IMR-90 (cell line): ENCODE measurements around the gene TMEM100. TPM values are rescaled to one million over a fixed set of nuclear protein-coding genes. Genes with fewer than 3 reads are reported as not detected.
A peak's percentile ranks its signal among the peaks of the same experiment; 100 is the strongest.

Source experiments
- ATAC-seq: fragments of 200-7000 bp; cut with Tn5 transposase; 2 replicates; pipeline ENCODE4 v1.9.1; 2020; ENCODE audit warnings: low read depth, mild to moderate bottlenecking, moderate library complexity
- BruUV-seq: library from RNA; stranded (reverse); fragments of 400-500 nt; replicated peaks from 2 replicates; lab custom pipeline; 2021; lab: Mats Ljungman, UMichigan
- CTCF ChIA-PET: fragments of 300-600 bp; formaldehyde crosslinking; extraction: SDS; loops from one replicate; lab custom pipeline; 2021; ENCODE audit warnings: antibody characterized with exemption; lab: Yijun Ruan, JAX
- POLR2A ChIA-PET: fragments of 300-600 bp; sonication (Branson Sonifier 250); formaldehyde crosslinking; loops from one replicate; lab custom pipeline; 2022; ENCODE audit warnings: antibody characterized with exemption; ENCODE audit not compliant: unreplicated experiment; lab: Charles Lee
- DNase-seq: peaks from one replicate; pipeline ENCODE4 v3.0.0; 2013
- H2AFZ ChIP-seq: replicated peaks from 2 replicates; pipeline ENCODE3; 2013; ENCODE audit warnings: low read length, mild to moderate bottlenecking; ENCODE audit not compliant: poor library complexity
- H2AK5ac ChIP-seq: 2 replicates; pipeline ENCODE4 v1.6.1; 2013; ENCODE audit warnings: low read depth, low read length, inconsistent platforms
- H2AK9ac ChIP-seq: replicated peaks from 2 replicates; pipeline ENCODE3; 2013; ENCODE audit warnings: mild to moderate bottlenecking, low read depth, low read length, moderate library complexity; ENCODE audit not compliant: poor library complexity
- H2BK120ac ChIP-seq: 2 replicates; pipeline ENCODE4 v1.6.1; 2013; ENCODE audit warnings: low read depth, low read length, inconsistent platforms
- H2BK15ac ChIP-seq: 3 replicates; pipeline ENCODE4 v1.6.1; 2013; ENCODE audit warnings: low read depth, low read length, inconsistent platforms
- H2BK20ac ChIP-seq: 2 replicates; pipeline ENCODE4 v1.6.1; 2013; ENCODE audit warnings: low read depth, mild to moderate bottlenecking, inconsistent platforms, low read length, moderate library complexity
- H2BK5ac ChIP-seq: 2 replicates; pipeline ENCODE4 v1.6.1; 2013; ENCODE audit warnings: mild to moderate bottlenecking, low read depth, low read length, inconsistent platforms; ENCODE audit not compliant: poor library complexity, severe bottlenecking
- H3K14ac ChIP-seq: replicated peaks from 2 replicates; pipeline ENCODE4 v1.6.1; 2013; ENCODE audit warnings: low read depth, low read length, inconsistent platforms
- H3K18ac ChIP-seq: 2 replicates; pipeline ENCODE4 v1.6.1; 2013; ENCODE audit warnings: low read depth, low read length, control low read depth
- H3K23ac ChIP-seq: 2 replicates; pipeline ENCODE4 v1.6.1; 2013; ENCODE audit warnings: low read depth, low read length, inconsistent platforms
- H3K27ac ChIP-seq: 2 replicates; pipeline ENCODE4 v1.5.1; 2013; ENCODE audit warnings: mild to moderate bottlenecking, control low read depth, low read length; ENCODE audit not compliant: insufficient read depth
- H3K27me3 ChIP-seq: 2 replicates; pipeline ENCODE4 v1.6.1; 2013; ENCODE audit warnings: low read length; ENCODE audit not compliant: control insufficient read depth, insufficient read depth
- H3K36me3 ChIP-seq: 2 replicates; pipeline ENCODE4 v1.6.1; 2013; ENCODE audit warnings: low read length, mixed read lengths; ENCODE audit not compliant: control insufficient read depth, insufficient read depth
- H3K4ac ChIP-seq: 2 replicates; pipeline ENCODE4 v1.6.1; 2013; ENCODE audit warnings: low read depth, low read length, inconsistent platforms
- H3K4me1 ChIP-seq: 2 replicates; pipeline ENCODE4 v1.6.1; 2013; ENCODE audit warnings: low read length, mixed read lengths; ENCODE audit not compliant: control insufficient read depth, insufficient read depth
- H3K4me2 ChIP-seq: 2 replicates; pipeline ENCODE4 v1.6.1; 2013; ENCODE audit warnings: low read depth, mild to moderate bottlenecking, control low read depth, low read length, moderate library complexity
- H3K4me3 ChIP-seq: 2 replicates; pipeline ENCODE4 v1.5.1; 2013; ENCODE audit warnings: low read depth, mild to moderate bottlenecking, control low read depth, low read length, moderate library complexity; ENCODE audit not compliant: insufficient read depth
- H3K56ac ChIP-seq: 2 replicates; pipeline ENCODE4 v1.6.1; 2013; ENCODE audit warnings: low read length, inconsistent platforms; ENCODE audit not compliant: insufficient read depth; ENCODE audit errors: extremely low read depth
- H3K79me1 ChIP-seq, 2 experiments: 2 replicates each; pipeline ENCODE4 v1.6.1; 2013; ENCODE audit warnings: low read length in 2 of 2, inconsistent platforms in 1 of 2, low read depth in 1 of 2
- H3K9ac ChIP-seq: 2 replicates; pipeline ENCODE4 v1.6.1; 2013; ENCODE audit warnings: low read depth, low read length, control low read depth
- H3K9me1 ChIP-seq: 2 replicates; pipeline ENCODE4 v1.6.1; 2013; ENCODE audit warnings: low read length, inconsistent platforms; ENCODE audit not compliant: insufficient read depth
- H3K9me3 ChIP-seq: 2 replicates; pipeline ENCODE4 v1.6.1; 2013; ENCODE audit warnings: low read length; ENCODE audit not compliant: control insufficient read depth, insufficient read depth
- H4K20me1 ChIP-seq: 2 replicates; pipeline ENCODE4 v1.6.1; 2013; ENCODE audit warnings: low read length, inconsistent platforms; ENCODE audit not compliant: insufficient read depth
- H4K5ac ChIP-seq: 2 replicates; pipeline ENCODE4 v1.6.1; 2013; ENCODE audit warnings: mild to moderate bottlenecking, low read depth, low read length, control low read depth
- H4K8ac ChIP-seq, 2 experiments: 2 replicates each; pipeline ENCODE4 v1.6.1; 2013; ENCODE audit warnings: low read depth in 2 of 2, low read length in 2 of 2, control low read depth in 1 of 2, inconsistent platforms in 1 of 2
- H4K91ac ChIP-seq: 2 replicates; pipeline ENCODE4 v1.6.1; 2013; ENCODE audit warnings: low read depth, low read length, inconsistent platforms; ENCODE audit not compliant: insufficient read depth
- CEBPB ChIP-seq: IDR thresholded peaks from 2 replicates; pipeline ENCODE4 v1.6.1; 2012; ENCODE audit warnings: low read depth, low read length, improper control_type of control experiment
- MXI1 ChIP-seq: IDR thresholded peaks from 2 replicates; pipeline ENCODE4 v1.6.1; 2012; ENCODE audit warnings: low read depth, mild to moderate bottlenecking, low read length, moderate library complexity, borderline replicate concordance
- WGBS, 2 experiments: methylation state at CpG; one replicate each; pipeline versions ENCODE4 v1.1.5 to v1.1.7; 2013; ENCODE audit warnings: missing lambda C conversion rate in 2 of 2; ENCODE audit not compliant: insufficient read length in 1 of 2; ENCODE audit errors: extremely low coverage in 2 of 2; 5-methylcytosine and 5-hydroxymethylcytosine counted together
- dilution Hi-C: fragments of 300-500 bp; cut with HindIII; formaldehyde crosslinking; loops from one replicate; pipeline ENCODE4 v1.14.3; 2018; ENCODE audit warnings: low sequenced_read_pairs; ENCODE audit not compliant: unreplicated experiment
- in situ Hi-C: fragments of 300-500 bp; cut with MboI; formaldehyde crosslinking; loops from 3 replicates; pipeline ENCODE4 v1.14.3; 2019; ENCODE audit warnings: low sequenced_read_pairs, inconsistent platforms, mixed read lengths
- intact Hi-C: fragments of 100-400 bp; cut with micrococcal nuclease; formaldehyde crosslinking; loops from 2 replicates; pipeline ENCODE4 v1.10.0; 2022
- polyA plus RNA-seq, 3 experiments: library from polyadenylated mRNA; depleted of rRNA; stranded (reverse); fragments of >200 nt; gene quantifications; 2 replicates each; pipeline ENCODE4 v1.2.3, GENCODE V29; 2012; ENCODE audit warnings: low replicate concordance in 1 of 3
- total RNA-seq: library from RNA; depleted of rRNA; stranded (reverse); fragments of >200 nt; gene quantifications from 2 replicates; pipeline ENCODE4 v1.2.3, GENCODE V29; 2012

The TMEM100 gene
- total and polyA plus RNA-seq, 2 of the 4 experiments (the other 2 are of a cell fraction): 0.21 to 0.36 TPM

GRCh38 chr17:55704401-55704800, 18.3 kb downstream of the TMEM100 start:
- Histone ChIP-seq H2AK9ac (no peak overlapping the region), H3K18ac (no peak overlapping the region), H3K36me3 (no peaks in the 10 kb centered on the region), H3K27me3 (no peaks in the 10 kb centered on the region; the same call in 1 of the 2 replicates), H4K20me1 (no peaks in the 10 kb centered on the region), H4K8ac (no peak overlapping the region), H2BK15ac (no peak overlapping the region), H3K56ac (no peak overlapping the region), H3K4me3 (no peak overlapping the region), H3K23ac (no peak overlapping the region), H2BK20ac (no peak overlapping the region), H3K4me2 (no peak overlapping the region), H2BK120ac (no peak overlapping the region), H2BK5ac (no peak overlapping the region), H3K4ac (no peak overlapping the region), H2AK5ac (no peak overlapping the region), H3K27ac (no peak overlapping the region), H3K9me1 (no peaks in the 10 kb centered on the region), H3K14ac (no peak overlapping the region), H2AFZ (no peak overlapping the region), H3K9me3 (no peaks in the 10 kb centered on the region), H3K79me1 (no peaks in the 10 kb centered on the region), H4K91ac (no peak overlapping the region), H4K5ac (no peak overlapping the region), H3K4me1 (peaks cover 2% of the 10 kb centered on the region; the same call in 1 of the 2 replicates), H3K9ac (no peak overlapping the region)
- in situ Hi-C loops: no loop called here
- TF ChIP-seq MXI1 (no peak), CEBPB (peak; percentile 48)
- no TSS peak for BruUV-seq
- CTCF ChIA-PET: interaction anchor here (0.8 kb wide), 1 partner anchor 31 kb away, joined by 3 read pairs; no protein-coding TSS in a partner anchor
- dilution Hi-C loops: no loop called here
- POLR2A ChIA-PET: no interaction called here
- no CpG with 5 or more reads among the region's 1 CpG for WGBS, 2 experiments
- DNase-seq (no peak), ATAC-seq (no peak)
- intact Hi-C loops: no loop called here
